ENCODE results near the gene MARCHF10.
"Not testable (repeated sequence)": the region's sequence is repeated elsewhere in the genome, so short reads cannot be mapped to it uniquely, and the experiment has no call there.

Gene MARCHF10

DNA sequence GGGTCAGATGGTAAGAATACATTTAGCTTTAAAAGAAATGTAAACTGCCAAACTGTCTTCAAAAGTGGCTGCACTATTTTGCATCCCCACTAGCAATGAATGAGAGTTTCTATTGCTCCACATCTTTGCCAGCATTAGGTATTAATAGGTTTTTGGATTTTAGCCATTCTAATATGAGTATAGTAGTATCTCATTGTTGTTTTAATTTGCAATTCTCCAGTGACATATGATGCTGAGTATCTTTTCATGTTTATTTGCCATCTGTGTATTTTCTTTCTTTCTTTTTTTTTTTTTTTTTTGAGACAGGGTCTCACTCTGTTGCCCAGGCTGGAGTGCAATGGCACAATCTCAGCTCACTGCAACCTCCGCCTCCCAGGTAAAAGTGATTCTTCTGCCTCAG lies 24.3 kb upstream of the MARCHF10 start:
- intact Hi-C loops (cut with DNase I; ENCODE audit: low total_unique reads), result no loop called here
- Histone ChIP-seq H3K4me1 (peaks cover 0 to 5% (median 0%) of the 10 kb centered on the region in 4 donors), H3K27ac (no peak overlapping the region), H3K9me3 (no peaks in the 10 kb centered on the region), H3K36me3 (no peaks in the 10 kb centered on the region), H3K27me3 (no peaks in the 10 kb centered on the region), H3K4me3 (no peak overlapping the region)
- TF ChIP-seq, protein P1, sequence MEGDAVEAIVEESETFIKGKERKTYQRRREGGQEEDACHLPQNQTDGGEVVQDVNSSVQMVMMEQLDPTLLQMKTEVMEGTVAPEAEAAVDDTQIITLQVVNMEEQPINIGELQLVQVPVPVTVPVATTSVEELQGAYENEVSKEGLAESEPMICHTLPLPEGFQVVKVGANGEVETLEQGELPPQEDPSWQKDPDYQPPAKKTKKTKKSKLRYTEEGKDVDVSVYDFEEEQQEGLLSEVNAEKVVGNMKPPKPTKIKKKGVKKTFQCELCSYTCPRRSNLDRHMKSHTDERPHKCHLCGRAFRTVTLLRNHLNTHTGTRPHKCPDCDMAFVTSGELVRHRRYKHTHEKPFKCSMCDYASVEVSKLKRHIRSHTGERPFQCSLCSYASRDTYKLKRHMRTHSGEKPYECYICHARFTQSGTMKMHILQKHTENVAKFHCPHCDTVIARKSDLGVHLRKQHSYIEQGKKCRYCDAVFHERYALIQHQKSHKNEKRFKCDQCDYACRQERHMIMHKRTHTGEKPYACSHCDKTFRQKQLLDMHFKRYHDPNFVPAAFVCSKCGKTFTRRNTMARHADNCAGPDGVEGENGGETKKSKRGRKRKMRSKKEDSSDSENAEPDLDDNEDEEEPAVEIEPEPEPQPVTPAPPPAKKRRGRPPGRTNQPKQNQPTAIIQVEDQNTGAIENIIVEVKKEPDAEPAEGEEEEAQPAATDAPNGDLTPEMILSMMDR (IDR thresholded peaks at IDR 0.05), result no peak
- no peak for DNase-seq

DNA sequence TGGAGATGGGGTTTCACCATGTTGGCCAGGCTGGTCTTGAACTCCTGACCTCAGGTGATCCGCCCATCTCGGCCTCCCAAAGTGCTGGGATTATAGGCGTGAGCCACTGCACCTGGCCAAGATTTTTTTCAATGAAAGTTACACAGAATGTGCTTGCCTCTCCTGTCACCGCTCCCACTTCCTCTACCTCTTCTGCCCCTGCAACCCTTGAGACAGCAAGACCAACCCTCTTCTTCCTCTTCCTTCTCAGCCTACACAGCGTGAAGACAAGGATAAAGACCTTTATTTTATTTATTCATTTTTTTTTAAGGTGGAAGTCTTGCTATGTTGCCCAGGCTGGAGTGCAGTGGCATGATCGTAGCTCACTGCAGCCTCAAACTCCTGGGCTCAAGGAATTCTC lies 23.0 kb upstream of the MARCHF10 start:
- H3K9me3 ChIP-seq; DNase-seq; H3K27me3 ChIP-seq; H3K4me1 ChIP-seq; H3K36me3 ChIP-seq; H3K27ac ChIP-seq; intact Hi-C loops (cut with DNase I; ENCODE audit: low total_unique reads); H3K4me3 ChIP-seq: not testable (repeated sequence)

DNA sequence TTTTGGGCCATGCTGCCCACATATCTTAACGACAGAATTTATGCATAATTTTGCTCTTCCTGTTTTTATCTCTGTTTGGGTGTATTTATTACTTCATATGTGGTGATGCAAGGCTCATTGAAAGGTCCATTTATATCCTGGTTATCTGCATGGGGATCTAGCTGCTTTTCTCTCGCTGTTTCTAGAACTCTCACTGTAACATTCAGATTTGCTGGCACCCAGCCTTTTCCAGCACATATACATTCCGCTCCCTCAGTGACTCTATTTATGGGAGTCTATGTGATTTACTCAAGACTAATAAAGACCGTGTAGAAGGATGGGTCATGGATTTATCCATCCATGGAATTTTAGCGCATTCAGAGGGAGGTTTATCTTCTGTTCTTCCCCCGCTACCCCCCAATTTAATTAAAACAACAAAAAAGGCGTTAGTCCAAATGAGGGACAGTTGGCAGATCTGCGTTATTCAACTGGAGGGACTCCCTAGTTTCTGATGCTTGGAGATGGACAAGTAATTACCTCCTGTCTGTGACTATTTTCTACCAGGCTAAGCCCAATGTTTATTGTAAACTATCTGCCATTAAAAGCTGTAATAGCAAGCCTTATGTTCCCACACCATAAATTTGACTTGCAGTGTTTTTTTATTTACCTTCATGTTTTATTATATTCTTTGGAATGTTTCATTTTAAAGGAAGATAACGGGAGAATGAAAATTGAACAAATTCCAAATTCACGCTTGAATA lies 19.8 kb upstream of the MARCHF10 start:
- H3K27me3 ChIP-seq, result no peaks in the 10 kb centered on the region
- H3K4me3 ChIP-seq, result no peak overlapping the region
- no peaks in the 10 kb centered on the region for H3K9me3 ChIP-seq
- TF ChIP-seq, protein P1 (IDR thresholded peaks at IDR 0.05), result no peak
- no peak overlapping the region for H3K27ac ChIP-seq
- no peaks in the 10 kb centered on the region for H3K36me3 ChIP-seq
- intact Hi-C loops (cut with DNase I; ENCODE audit: low total_unique reads), result no loop called here
- no peak for DNase-seq
- peaks cover 0 to 6% (median 0%) of the 10 kb centered on the region in 4 donors for H3K4me1 ChIP-seq

DNA sequence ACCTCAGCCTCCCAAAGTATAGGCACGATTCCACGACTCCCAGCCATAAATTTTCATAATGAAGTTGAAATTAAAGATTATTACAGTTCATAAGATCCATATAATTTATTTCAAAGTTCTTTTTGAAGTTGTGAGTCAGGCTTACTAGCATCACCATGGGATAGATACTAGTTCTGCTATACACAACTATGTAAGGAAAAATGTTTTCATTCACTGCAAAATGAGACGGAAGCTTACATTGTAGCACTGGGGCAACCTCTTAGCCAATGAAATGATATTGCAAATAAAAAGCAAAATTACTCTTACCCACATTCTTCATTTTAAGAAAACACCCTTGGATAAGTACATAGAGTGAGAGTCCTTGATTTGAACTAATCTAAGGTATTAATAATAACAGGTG lies 18.8 kb upstream of the MARCHF10 start:
- Histone ChIP-seq H3K27me3 (no peaks in the 10 kb centered on the region), H3K27ac (no peak overlapping the region), H3K9me3 (no peaks in the 10 kb centered on the region), H3K4me3 (no peak overlapping the region), H3K36me3 (no peaks in the 10 kb centered on the region), H3K4me1 (peaks cover 0 to 6% (median 0%) of the 10 kb centered on the region in 4 donors)
- DNase-seq, result no peak
- intact Hi-C loops (cut with DNase I; ENCODE audit: low total_unique reads), result no loop called here
- TF ChIP-seq, protein P1 (IDR thresholded peaks at IDR 0.05), result no peak

DNA sequence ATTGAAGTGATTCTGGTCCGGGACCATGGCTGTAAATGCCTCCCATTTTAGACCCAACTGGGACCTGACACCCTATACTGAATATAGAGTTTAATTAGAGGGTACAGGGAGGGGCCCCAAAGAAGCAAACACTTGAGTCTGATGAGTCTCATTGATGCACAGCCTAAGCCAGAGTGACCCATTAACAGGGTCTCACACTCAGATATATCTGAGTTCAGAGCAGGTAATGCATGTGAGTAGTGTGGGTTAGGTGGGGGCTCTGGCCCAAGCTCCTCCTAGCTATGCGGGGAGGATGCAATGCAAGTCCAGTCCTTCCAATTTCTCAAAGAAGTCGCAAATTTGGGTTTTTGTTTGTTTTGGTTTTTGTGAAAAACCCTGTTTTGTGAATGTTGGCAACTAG lies 17.1 kb upstream of the MARCHF10 start:
- intact Hi-C loops (cut with DNase I; ENCODE audit: low total_unique reads), result no loop called here
- H3K27me3 ChIP-seq, result no peaks in the 10 kb centered on the region
- DNase-seq, result no peak
- TF ChIP-seq, protein P1 (IDR thresholded peaks at IDR 0.05), result no peak
- no peak overlapping the region for H3K27ac ChIP-seq
- no peaks in the 10 kb centered on the region for H3K36me3 ChIP-seq
- H3K4me1 ChIP-seq, result peaks cover 0 to 8% (median 0%) of the 10 kb centered on the region in 4 donors
- H3K9me3 ChIP-seq, result no peaks in the 10 kb centered on the region
- H3K4me3 ChIP-seq, result no peak overlapping the region

DNA sequence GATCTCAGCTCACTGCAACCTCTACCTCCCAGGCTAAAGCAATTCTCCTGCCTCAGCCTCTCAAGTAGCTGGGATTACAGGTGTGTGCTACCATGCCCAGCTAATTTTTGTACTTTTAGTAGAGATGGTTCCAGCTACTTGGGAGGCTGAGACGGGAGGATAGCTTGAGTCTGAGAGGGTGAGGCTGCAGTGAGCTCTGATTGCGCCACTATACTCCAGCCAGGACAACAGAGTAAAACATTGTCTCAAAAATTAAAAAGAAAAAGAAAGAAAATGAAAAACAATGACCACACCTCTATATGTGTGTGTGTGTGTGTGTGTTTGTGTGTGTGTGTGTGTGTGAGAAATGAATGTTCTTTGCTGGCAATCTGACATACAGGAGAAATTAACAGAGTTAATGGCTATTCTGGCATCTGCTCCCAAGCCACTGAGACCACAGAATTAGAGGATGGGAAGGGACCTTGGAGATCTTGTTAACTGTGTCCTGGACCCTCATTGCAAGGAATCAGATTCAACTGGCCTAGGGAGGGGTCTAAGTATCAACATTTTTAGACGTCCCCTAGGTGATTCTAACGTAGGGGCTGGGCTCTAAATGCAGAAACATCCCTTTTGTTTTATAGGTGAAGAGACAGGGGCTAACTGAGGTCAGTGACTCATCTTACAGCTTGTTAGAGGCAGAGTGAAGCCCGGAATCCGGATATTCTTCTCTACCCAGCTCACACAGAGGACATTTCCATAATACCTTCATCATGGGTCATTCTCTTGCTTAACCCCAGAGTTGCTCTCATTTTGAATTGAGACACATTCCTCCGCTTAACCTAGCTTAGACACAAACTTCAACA lies 16.4 kb upstream of the MARCHF10 start:
- no peak overlapping the region for H3K27ac ChIP-seq
- no peak for DNase-seq
- intact Hi-C loops (cut with DNase I; ENCODE audit: low total_unique reads), result no loop called here
- H3K27me3 ChIP-seq, result no peaks in the 10 kb centered on the region
- H3K4me1 ChIP-seq, result peaks cover 0 to 8% (median 2%) of the 10 kb centered on the region in 4 donors
- H3K9me3 ChIP-seq, result no peaks in the 10 kb centered on the region
- no peaks in the 10 kb centered on the region for H3K36me3 ChIP-seq
- no peak overlapping the region for H3K4me3 ChIP-seq
- TF ChIP-seq, protein P1 (IDR thresholded peaks at IDR 0.05), result no peak

Measured in tibial artery (tissue), 4 donors.